H1 (cell line): ENCODE measurements around the gene IL27RA. TPM values are rescaled to one million over a fixed set of nuclear protein-coding genes. Genes with fewer than 3 reads are reported as not detected.

Experiments used
- CTCF ChIA-PET: fragments of 300-600 bp; sonication (Branson Sonifier 250); formaldehyde crosslinking; loops from one replicate; lab custom pipeline; 2021; ENCODE audit not compliant: partially characterized antibody; lab: Charles Lee
- POLR2A ChIA-PET: fragments of 300-600 bp; sonication (Branson Sonifier 250); formaldehyde crosslinking; loops from one replicate; lab custom pipeline; 2021; ENCODE audit warnings: inconsistent platforms; ENCODE audit not compliant: partially characterized antibody; lab: Charles Lee
- DNase-seq, 2 experiments: peaks; one replicate each; pipeline versions ENCODE4 v3.0.0 to v3.0.0-alpha.2; 2010 to 2022; ENCODE audit warnings: low spot score in 2 of 2, low read depth in 1 of 2, mixed read lengths in 1 of 2
- FAIRE-seq: peaks from 2 replicates; lab custom pipeline; 2011; peaks lifted over from hg19 to GRCh38; lab: Jason Lieb, UNC
- H2AFZ ChIP-seq: 2 replicates; pipeline ENCODE4 v1.8.1; 2012; ENCODE audit warnings: low read length, inconsistent platforms
- H2AK5ac ChIP-seq: 2 replicates; pipeline ENCODE4 v1.6.1; 2013; ENCODE audit warnings: low read depth, low read length
- H2BK120ac ChIP-seq: replicated peaks from 2 replicates; pipeline ENCODE3; 2013; ENCODE audit warnings: low read depth, low read length, inconsistent platforms
- H2BK12ac ChIP-seq: 2 replicates; pipeline ENCODE4 v1.6.1; 2013; ENCODE audit warnings: low read depth, low read length
- H2BK15ac ChIP-seq: 2 replicates; pipeline ENCODE4 v1.6.1; 2013; ENCODE audit warnings: low read length
- H2BK20ac ChIP-seq: 2 replicates; pipeline ENCODE4 v1.6.1; 2013; ENCODE audit warnings: low read length
- H2BK5ac ChIP-seq: 2 replicates; pipeline ENCODE4 v1.6.1; 2013; ENCODE audit warnings: low read depth, low read length
- H3K14ac ChIP-seq: 2 replicates; pipeline ENCODE4 v1.6.1; 2013; ENCODE audit warnings: inconsistent platforms; ENCODE audit not compliant: insufficient read length
- H3K18ac ChIP-seq: 2 replicates; pipeline ENCODE4 v1.6.1; 2013; ENCODE audit warnings: low read length; ENCODE audit errors: extremely low read depth
- H3K23ac ChIP-seq: 2 replicates; pipeline ENCODE4 v1.6.1; 2013; ENCODE audit warnings: inconsistent platforms; ENCODE audit not compliant: insufficient read length
- H3K23me2 ChIP-seq: 2 replicates; pipeline ENCODE4 v1.6.1; 2013; ENCODE audit warnings: low read depth, low read length
- H3K27ac ChIP-seq: 2 replicates; pipeline ENCODE4 v1.6.1; 2011; ENCODE audit warnings: low read depth, low read length, inconsistent platforms
- H3K27me3 ChIP-seq, 4 experiments: replicated peaks in 1 of 4; 1 replicate in 1 of 4; 2 replicates in 3 of 4; pipeline versions ENCODE4 v1.6.1 to v1.8.1; 2011 to 2013; ENCODE audit warnings: low read length in 3 of 4, mild to moderate bottlenecking in 3 of 4, inconsistent platforms in 2 of 4, mixed read lengths in 2 of 4, moderate library complexity in 1 of 4; ENCODE audit not compliant: control insufficient read depth in 3 of 4, insufficient read depth in 3 of 4; ENCODE audit errors: extremely low read depth in 1 of 4
- H3K36me3 ChIP-seq, 4 experiments: 2 replicates each; pipeline versions ENCODE4 v1.6.1 to v1.8.1; 2011 to 2013; ENCODE audit warnings: mild to moderate bottlenecking in 4 of 4, low read length in 3 of 4, moderate library complexity in 2 of 4, control low read depth in 1 of 4, inconsistent platforms in 1 of 4; ENCODE audit not compliant: insufficient read depth in 4 of 4, control insufficient read depth in 2 of 4
- H3K4ac ChIP-seq: replicated peaks from 2 replicates; pipeline ENCODE3; 2013; ENCODE audit warnings: low read length, low read depth, mixed read lengths, inconsistent platforms; ENCODE audit not compliant: insufficient read length
- H3K4me1 ChIP-seq, 4 experiments: replicated peaks in 1 of 4; 1 replicate in 1 of 4; 2 replicates in 3 of 4; pipeline versions ENCODE4 v1.6.1 to v1.8.1; 2011 to 2013; ENCODE audit warnings: low read length in 3 of 4, inconsistent platforms in 2 of 4, mixed read lengths in 1 of 4; ENCODE audit not compliant: insufficient read depth in 4 of 4, control insufficient read depth in 3 of 4
- H3K4me2 ChIP-seq, 2 experiments: 2 replicates each; pipeline versions ENCODE4 v1.6.1 to v1.8.1; 2011 to 2013; ENCODE audit warnings: low read depth in 2 of 2, low read length in 2 of 2, control low read depth in 1 of 2, inconsistent platforms in 1 of 2, mild to moderate bottlenecking in 1 of 2; ENCODE audit not compliant: insufficient read depth in 1 of 2
- H3K4me3 ChIP-seq, 4 experiments: fragments of 200-600, 300-600 bp in 1 of 4; sonication (generic), shearing (Covaris generic), sonication (Bioruptor Twin) in 1 of 4; 2 replicates each; pipeline versions ENCODE4 v1.5.1 to v1.8.1; 2011 to 2016; ENCODE audit warnings: low read length in 4 of 4, low read depth in 3 of 4, control low read depth in 2 of 4, inconsistent platforms in 2 of 4, mild to moderate bottlenecking in 2 of 4, mixed read lengths in 1 of 4, moderate library complexity in 1 of 4; ENCODE audit not compliant: insufficient read depth in 2 of 4; ENCODE audit errors: extremely low read depth in 1 of 4
- H3K56ac ChIP-seq: replicated peaks from 2 replicates; pipeline ENCODE3; 2013; ENCODE audit warnings: low read depth, mild to moderate bottlenecking, mixed read lengths, low read length, inconsistent platforms; ENCODE audit not compliant: insufficient read length
- H3K79me1 ChIP-seq: 2 replicates; pipeline ENCODE4 v1.6.1; 2013; ENCODE audit warnings: low read depth, low read length, control low read depth
- H3K79me2 ChIP-seq, 2 experiments: 2 replicates each; pipeline versions ENCODE4 v1.6.1 to v1.8.1; 2012 to 2013; ENCODE audit warnings: low read length in 2 of 2, mild to moderate bottlenecking in 2 of 2, inconsistent platforms in 1 of 2; ENCODE audit not compliant: insufficient read depth in 2 of 2, control insufficient read depth in 1 of 2
- H3K9ac ChIP-seq, 4 experiments: replicated peaks in 1 of 4; 1 replicate in 1 of 4; 2 replicates in 3 of 4; pipeline versions ENCODE4 v1.6.1 to v1.8.1; 2011 to 2013; ENCODE audit warnings: low read depth in 3 of 4, low read length in 3 of 4, control low read depth in 2 of 4, mild to moderate bottlenecking in 2 of 4, moderate library complexity in 2 of 4, inconsistent platforms in 1 of 4; ENCODE audit errors: extremely low read depth in 1 of 4
- H3K9me3 ChIP-seq, 2 experiments: 2 replicates each; pipeline versions ENCODE4 v1.6.1 to v1.8.1; 2012 to 2013; ENCODE audit warnings: mild to moderate bottlenecking in 2 of 2, moderate library complexity in 2 of 2, control low read depth in 1 of 2, inconsistent platforms in 1 of 2, low read depth in 1 of 2, low read length in 1 of 2, mixed read lengths in 1 of 2; ENCODE audit not compliant: insufficient read depth in 2 of 2
- H4K20me1 ChIP-seq, 2 experiments: replicated peaks in 1 of 2; 2 replicates each; pipeline versions ENCODE3 to v1.8.1; 2011 to 2013; ENCODE audit warnings: inconsistent platforms in 2 of 2, low read length in 2 of 2, mild to moderate bottlenecking in 1 of 2; ENCODE audit not compliant: insufficient read depth in 2 of 2, control insufficient read depth in 1 of 2
- H4K5ac ChIP-seq: 2 replicates; pipeline ENCODE4 v1.6.1; 2013; ENCODE audit warnings: low read length, low read depth, mixed read lengths, inconsistent platforms; ENCODE audit not compliant: insufficient read length
- H4K8ac ChIP-seq: 2 replicates; pipeline ENCODE4 v1.8.0; 2013; ENCODE audit warnings: mild to moderate bottlenecking, moderate library complexity, low read length, inconsistent platforms; ENCODE audit not compliant: insufficient read depth; ENCODE audit errors: extremely low read depth
- H4K91ac ChIP-seq: replicated peaks from 2 replicates; pipeline ENCODE3; 2013; ENCODE audit warnings: low read length, mixed read lengths, inconsistent platforms; ENCODE audit not compliant: insufficient read length
- ASH2L ChIP-seq: fragments of 200-600, 300-600 bp; sonication (generic); IDR thresholded peaks from one replicate; pipeline ENCODE4 v1.7.1; 2017; ENCODE audit warnings: low read length
- BCL11A ChIP-seq, 2 experiments: IDR thresholded peaks; one replicate each; pipeline ENCODE4 v1.6.1; 2011; ENCODE audit warnings: low read depth in 2 of 2, low read length in 2 of 2, mild to moderate bottlenecking in 2 of 2
- HDAC6 ChIP-seq: IDR thresholded peaks from one replicate; pipeline ENCODE4 v1.7.1; 2012; ENCODE audit warnings: low read depth, mild to moderate bottlenecking, inconsistent platforms, low read length, moderate library complexity
- POLR2AphosphoS5 ChIP-seq: IDR thresholded peaks from 2 replicates; pipeline ENCODE4 v1.6.1; 2011; ENCODE audit warnings: low read depth, low read length
- RBBP5 ChIP-seq: IDR thresholded peaks from 2 replicates; pipeline ENCODE4 v1.7.1; 2012; ENCODE audit warnings: low read depth, mild to moderate bottlenecking, inconsistent platforms, low read length, moderate library complexity, borderline replicate concordance
- RFX5 ChIP-seq: IDR thresholded peaks from 2 replicates; pipeline ENCODE4 v1.6.1; 2011; ENCODE audit warnings: low read depth, low read length, improper control_type of control experiment, borderline replicate concordance
- RNF2 ChIP-seq: fragments of 200-900, 300-1000 bp; sonication (generic); IDR thresholded peaks from 2 replicates; pipeline ENCODE4 v1.7.1; 2016; ENCODE audit warnings: borderline replicate concordance, low read depth, mild to moderate bottlenecking, antibody characterized with exemption, low read length; ENCODE audit not compliant: poor library complexity, severe bottlenecking; ENCODE audit errors: missing control alignments
- TBP ChIP-seq: IDR thresholded peaks from 2 replicates; pipeline ENCODE4 v1.6.1; 2011; ENCODE audit warnings: low read depth, low read length, improper control_type of control experiment
- WGBS, 2 experiments: shearing (Covaris generic) in 1 of 2; methylation state at CpG; one replicate each; pipeline versions ENCODE4 v1.1.6 to v1.1.7; 2013 to 2015; ENCODE audit warnings: low lambda C conversion rate in 2 of 2, mixed read lengths in 2 of 2, inconsistent platforms in 1 of 2, low coverage in 1 of 2, missing lambda C conversion rate in 1 of 2; ENCODE audit not compliant: insufficient replicate concordance in 2 of 2, insufficient coverage in 1 of 2, insufficient read length in 1 of 2; ENCODE audit errors: extremely low coverage in 1 of 2, missing lambda C conversion rate in 1 of 2; 5-methylcytosine and 5-hydroxymethylcytosine counted together
- polyA plus RNA-seq, 7 experiments: library from polyadenylated mRNA; depleted of rRNA in 3 of 7; stranded (reverse) in 5 of 7; unstranded in 2 of 7; fragments of >200 nt in 5 of 7; fragments of 200-250 nt in 2 of 7; gene quantifications; 1 replicate in 5 of 7; 2 replicates in 1 of 7; 4 replicates in 1 of 7; pipeline versions ENCODE4 v1.2.1 to v1.2.3, GENCODE V29; 2011 to 2013; ENCODE audit warnings: missing spikeins in 2 of 7, mixed read lengths in 2 of 7
- total RNA-seq: library from RNA; stranded (reverse); fragmentation: NEBNext Ultra II Directional; extraction: Animal tissue kit (Norgen Biotek cat#: 25700); gene quantifications from 2 replicates; pipeline ENCODE4 v1.2.1, GENCODE V29; 2021
- TF ChIP-seq, protein P1 (sequence below), 3 experiments: IDR thresholded peaks; 1 replicate in 2 of 3; 2 replicates in 1 of 3; pipeline versions ENCODE4 v1.5.1 to v1.6.1; 2011; ENCODE audit warnings: low read length in 3 of 3, mild to moderate bottlenecking in 3 of 3, inconsistent platforms in 2 of 3, low read depth in 1 of 3, moderate library complexity in 1 of 3; ENCODE audit not compliant: insufficient read depth in 1 of 3; ENCODE audit errors: control extremely low read depth in 1 of 3

IL27RA gene
- total and polyA plus RNA-seq, 2 of the 8 experiments (the other 6 are each of a cell fraction or from before 2014, with no cell fraction given): 9.9 to 14.7 TPM

DNA sequence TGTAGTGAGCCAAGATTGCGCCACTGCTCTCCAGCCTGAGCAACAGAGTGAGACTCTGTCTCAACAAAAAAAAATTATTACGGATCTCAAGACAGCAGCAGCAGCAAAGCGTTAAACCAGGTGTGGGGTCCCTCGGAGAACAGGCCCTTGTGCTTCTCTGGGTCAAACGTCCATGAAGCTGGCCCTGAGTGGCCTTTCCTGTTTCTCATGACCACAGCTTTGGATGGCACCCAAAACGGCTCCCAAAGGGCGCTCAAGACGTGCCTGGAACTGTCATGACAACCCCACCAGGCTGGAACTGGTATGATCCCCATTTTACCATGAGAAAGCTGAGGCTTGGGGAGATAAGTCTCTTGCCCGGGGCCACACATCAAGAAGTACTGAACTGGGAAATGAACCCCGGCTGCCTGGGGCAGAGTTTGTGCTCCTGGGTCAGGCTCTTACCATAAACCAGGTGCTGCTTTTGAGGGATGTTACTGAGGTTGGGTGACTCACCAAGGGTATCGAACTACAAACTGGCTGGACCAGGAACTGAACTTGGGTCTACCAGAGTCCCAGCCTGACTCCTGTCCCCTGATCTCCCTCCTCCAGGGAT is 70.6 kb downstream of the IL27RA start:
- Histone ChIP-seq H3K4ac (no peak overlapping the region), H4K8ac (no peak overlapping the region), H3K4me1 (no peaks in the 10 kb centered on the region), H3K56ac (no peak overlapping the region), H2BK120ac (no peak overlapping the region), H3K36me3 (no peaks in the 10 kb centered on the region), H2BK12ac (no peak overlapping the region), H2BK20ac (no peak overlapping the region), H4K91ac (no peak overlapping the region), H3K23ac (no peak overlapping the region), H3K27me3 (no peaks in the 10 kb centered on the region), H3K9ac (no peak overlapping the region), H3K4me2 (no peak overlapping the region), H2BK15ac (no peak overlapping the region), H3K27ac (no peak overlapping the region), H3K79me1 (no peaks in the 10 kb centered on the region), H4K20me1 (peaks cover 0 to 4% of the 10 kb centered on the region in 2 experiments), H3K79me2 (no peaks in the 10 kb centered on the region), H3K18ac (no peak overlapping the region), H3K4me3 (no peak overlapping the region), H2BK5ac (no peak overlapping the region), H2AFZ (no peak overlapping the region), H3K14ac (no peak overlapping the region), H3K23me2 (no peaks in the 10 kb centered on the region), H3K9me3 (no peaks in the 10 kb centered on the region), H2AK5ac (no peak overlapping the region), H4K5ac (no peak overlapping the region)
- ChIA-PET POLR2A (interaction anchor here (1.2 to 2.1 kb wide), 4 partner anchors 9 to 24 kb away, joined by 3 to 6 read pairs (median 4); a partner anchor contains a TSS), CTCF (interaction anchor here (0.6 to 5.3 kb wide), 7 partner anchors 8 to 48 kb away, joined by 3 to 40 read pairs (median 3); a partner anchor contains a TSS)
- DNase-seq: no peak
- FAIRE-seq: no peak
- TF ChIP-seq HDAC6 (no peak), ASH2L (no peak), RFX5 (no peak), TBP (no peak), BCL11A (IDR thresholded peaks at IDR 0.05; ENCODE audit: low read depth in 2 of 2, low read length in 2 of 2) (no peak), RBBP5 (no peak), RNF2 (no peak), POLR2AphosphoS5 (no peak)
- TF ChIP-seq, protein P1, sequence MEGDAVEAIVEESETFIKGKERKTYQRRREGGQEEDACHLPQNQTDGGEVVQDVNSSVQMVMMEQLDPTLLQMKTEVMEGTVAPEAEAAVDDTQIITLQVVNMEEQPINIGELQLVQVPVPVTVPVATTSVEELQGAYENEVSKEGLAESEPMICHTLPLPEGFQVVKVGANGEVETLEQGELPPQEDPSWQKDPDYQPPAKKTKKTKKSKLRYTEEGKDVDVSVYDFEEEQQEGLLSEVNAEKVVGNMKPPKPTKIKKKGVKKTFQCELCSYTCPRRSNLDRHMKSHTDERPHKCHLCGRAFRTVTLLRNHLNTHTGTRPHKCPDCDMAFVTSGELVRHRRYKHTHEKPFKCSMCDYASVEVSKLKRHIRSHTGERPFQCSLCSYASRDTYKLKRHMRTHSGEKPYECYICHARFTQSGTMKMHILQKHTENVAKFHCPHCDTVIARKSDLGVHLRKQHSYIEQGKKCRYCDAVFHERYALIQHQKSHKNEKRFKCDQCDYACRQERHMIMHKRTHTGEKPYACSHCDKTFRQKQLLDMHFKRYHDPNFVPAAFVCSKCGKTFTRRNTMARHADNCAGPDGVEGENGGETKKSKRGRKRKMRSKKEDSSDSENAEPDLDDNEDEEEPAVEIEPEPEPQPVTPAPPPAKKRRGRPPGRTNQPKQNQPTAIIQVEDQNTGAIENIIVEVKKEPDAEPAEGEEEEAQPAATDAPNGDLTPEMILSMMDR (IDR thresholded peaks at IDR 0.05; ENCODE audit: control extremely low read depth in 1 of 3, insufficient read depth in 1 of 3, low read depth in 1 of 3, low read length in 3 of 3): no peak
- 88% methylated on average over 11 of the region's 11 CpGs; no CpG with 5 or more reads in 1 of the 2 experiments for WGBS, 2 experiments
